Progenitor cell of endocrine pancreas (in vitro differentiated cells): ENCODE data around the gene FEN1. TPM values are rescaled to one million over a fixed set of nuclear protein-coding genes. Genes with fewer than 3 reads are reported as not detected.

Experiments
- DNase-seq: peaks from one replicate; pipeline ENCODE4 v3.0.0; 2021; ENCODE audit warnings: low spot score; ENCODE audit not compliant: unreplicated experiment
- H3K27ac Mint-ChIP-seq: 2 replicates; pipeline ENCODE4 v1.8.0; 2021; ENCODE audit warnings: mild to moderate bottlenecking, moderate library complexity, mixed read lengths
- H3K27me3 Mint-ChIP-seq: 2 replicates; pipeline ENCODE4 v1.8.0; 2021; ENCODE audit warnings: mixed read lengths
- H3K36me3 Mint-ChIP-seq: 2 replicates; pipeline ENCODE4 v1.8.0; 2022; ENCODE audit warnings: mixed read lengths; ENCODE audit not compliant: insufficient read depth
- H3K4me1 Mint-ChIP-seq: 2 replicates; pipeline ENCODE4 v1.8.0; 2021; ENCODE audit warnings: low read depth, mixed read lengths
- H3K4me3 Mint-ChIP-seq: 2 replicates; pipeline ENCODE4 v1.8.0; 2021; ENCODE audit warnings: low read depth, mild to moderate bottlenecking, moderate library complexity, mixed read lengths
- H3K9me3 Mint-ChIP-seq: 2 replicates; pipeline ENCODE4 v1.8.0; 2021; ENCODE audit warnings: low read depth, mixed read lengths
- CTCF ChIP-seq: fragments of 200-600 bp; sonication (generic); IDR thresholded peaks from one replicate; pipeline ENCODE4 v1.5.0; 2021; ENCODE audit warnings: antibody characterized with exemption, mild to moderate bottlenecking; ENCODE audit not compliant: unreplicated experiment
- total RNA-seq: library from RNA; stranded (reverse); gene quantifications from 2 replicates; pipeline ENCODE4 v1.2.1, GENCODE V29; 2021

Gene FEN1
- total RNA-seq, 1 donor from 2014 or later: 34.4 TPM

GRCh38 chr11:61766353-61766841, 26.3 kb upstream of the FEN1 start:
- peaks cover 1% of the 10 kb centered on the region for H3K36me3 Mint-ChIP-seq
- no peaks in the 10 kb centered on the region for H3K27me3 Mint-ChIP-seq
- TF ChIP-seq CTCF: no peak
- peak overlapping the region; percentile 45 for H3K27ac Mint-ChIP-seq
- DNase-seq: no peak
- no peaks in the 10 kb centered on the region for H3K9me3 Mint-ChIP-seq
- H3K4me1 Mint-ChIP-seq: peaks cover 32% of the 10 kb centered on the region
- no peak overlapping the region for H3K4me3 Mint-ChIP-seq

- peaks cover 3% of the 10 kb centered on the region for H3K36me3 Mint-ChIP-seq
- no peak for TF ChIP-seq CTCF
- H3K9me3 Mint-ChIP-seq: no peaks in the 10 kb centered on the region
- peak overlapping the region; percentile 24 for H3K4me3 Mint-ChIP-seq
- no peaks in the 10 kb centered on the region for H3K27me3 Mint-ChIP-seq
- H3K27ac Mint-ChIP-seq: peak overlapping the region; percentile 92
- no peak for DNase-seq
- peaks cover 22% of the 10 kb centered on the region for H3K4me1 Mint-ChIP-seq
These were observed 24.2 kb upstream of the FEN1 start for GRCh38 chr11:61768376-61769076.

- peak; percentile 41 for DNase-seq
- TF ChIP-seq CTCF: peak; percentile 70
These were observed 23.4 kb upstream of the FEN1 start for GRCh38 chr11:61769169-61769920.

GRCh38 chr11:61769946-61770683, 22.6 kb upstream of the FEN1 start:
- no peak for TF ChIP-seq CTCF
- H3K4me1 Mint-ChIP-seq: peaks cover 19% of the 10 kb centered on the region
- peaks cover 3% of the 10 kb centered on the region for H3K36me3 Mint-ChIP-seq
- DNase-seq: no peak
- H3K27me3 Mint-ChIP-seq: no peaks in the 10 kb centered on the region
- no peaks in the 10 kb centered on the region for H3K9me3 Mint-ChIP-seq
- H3K4me3 Mint-ChIP-seq: peak overlapping the region; percentile 31
- H3K27ac Mint-ChIP-seq: peak overlapping the region; percentile 86

More at GRCh38 chr11:61769169-61769920, 23.4 kb upstream of the FEN1 start:
- no peaks in the 10 kb centered on the region for H3K27me3 Mint-ChIP-seq
- H3K9me3 Mint-ChIP-seq: no peaks in the 10 kb centered on the region
- H3K27ac Mint-ChIP-seq: peak overlapping the region; percentile 92
- peak overlapping the region; percentile 31 for H3K4me3 Mint-ChIP-seq
- peaks cover 19% of the 10 kb centered on the region for H3K4me1 Mint-ChIP-seq
- H3K36me3 Mint-ChIP-seq: peaks cover 3% of the 10 kb centered on the region

- no peaks in the 10 kb centered on the region for H3K9me3 Mint-ChIP-seq
- H3K27me3 Mint-ChIP-seq: no peaks in the 10 kb centered on the region
- H3K4me1 Mint-ChIP-seq: peaks cover 19% of the 10 kb centered on the region
- peaks cover 3% of the 10 kb centered on the region for H3K36me3 Mint-ChIP-seq
- peak overlapping the region; percentile 88 for H3K27ac Mint-ChIP-seq
- DNase-seq: no peak
- H3K4me3 Mint-ChIP-seq: no peak overlapping the region
- no peak for TF ChIP-seq CTCF
These were observed 21.4 kb upstream of the FEN1 start for GRCh38 chr11:61771195-61771894.
